K562 (cell line): ENCODE data around the gene TMEM270. TPM values are rescaled to one million over a fixed set of nuclear protein-coding genes. Genes with fewer than 3 reads are reported as not detected.

Experiments
- ATAC-seq: fragments of 200-7000 bp; cut with Tn5 transposase; 3 replicates; pipeline ENCODE4 v1.9.1; 2020; ENCODE audit warnings: moderate library complexity
- BruUV-seq: library from RNA; stranded (reverse); fragments of 400-500 nt; replicated peaks from 2 replicates; lab custom pipeline; 2021; lab: Mats Ljungman, UMichigan
- CTCF ChIA-PET: fragments of 300-600 bp; formaldehyde crosslinking; extraction: SDS; loops from one replicate; lab custom pipeline; 2021; ENCODE audit warnings: low intra/inter-chr PET ratio; lab: Yijun Ruan, JAX
- POLR2A ChIA-PET: fragments of 300-600, 350-650 bp; sonication (Branson Sonifier 250); formaldehyde crosslinking; extraction: SDS; loops from one replicate; lab custom pipeline; 2021; ENCODE audit warnings: antibody characterized with exemption, inconsistent platforms; lab: Yijun Ruan, JAX
- DNase-seq, 4 experiments: peaks; one replicate each; pipeline versions ENCODE4 v3.0.0 to v3.0.0-alpha.2; 2011 to 2018; ENCODE audit warnings: low spot score in 3 of 4, mixed read lengths in 3 of 4; ENCODE audit errors: extremely low read depth in 1 of 4
- FAIRE-seq: peaks from 2 replicates; lab custom pipeline; 2011; peaks lifted over from hg19 to GRCh38; lab: Jason Lieb, UNC
- H2AFZ ChIP-seq: 2 replicates; pipeline ENCODE4 v1.6.0; 2011; ENCODE audit warnings: low read depth, low read length, control low read depth, inconsistent platforms
- H3K27ac ChIP-seq: fragments of 200-600 bp; 3 replicates; pipeline ENCODE4 v1.8.0; 2011; ENCODE audit warnings: low read depth, mild to moderate bottlenecking, control low read depth, inconsistent platforms, low read length, moderate library complexity, mixed read lengths; ENCODE audit errors: extremely low read depth
- H3K27me3 ChIP-seq, 2 experiments: fragments of 300-600 bp in 1 of 2; 2 replicates in 1 of 2; 3 replicates in 1 of 2; pipeline versions ENCODE4 v1.6.0 to v1.8.0; 2011; ENCODE audit warnings: inconsistent platforms in 2 of 2, low read length in 2 of 2, mild to moderate bottlenecking in 1 of 2, mixed read lengths in 1 of 2, moderate library complexity in 1 of 2; ENCODE audit not compliant: control insufficient read depth in 2 of 2, insufficient read depth in 2 of 2
- H3K36me3 ChIP-seq: fragments of 300-600 bp; 3 replicates; pipeline ENCODE4 v1.8.0; 2011; ENCODE audit warnings: mild to moderate bottlenecking, low read length, inconsistent platforms; ENCODE audit not compliant: control insufficient read depth, insufficient read depth
- H3K4me1 ChIP-seq, 2 experiments: fragments of 200-600 bp in 1 of 2; replicated peaks in 1 of 2; 2 replicates in 1 of 2; 3 replicates in 1 of 2; pipeline versions ENCODE4 v1.5.1 to v1.8.0; 2011; ENCODE audit warnings: inconsistent platforms in 2 of 2, low read length in 2 of 2, mild to moderate bottlenecking in 1 of 2, mixed read lengths in 1 of 2, moderate library complexity in 1 of 2; ENCODE audit not compliant: control insufficient read depth in 2 of 2, insufficient read depth in 2 of 2
- H3K4me2 ChIP-seq: 2 replicates; pipeline ENCODE4 v1.6.1; 2011; ENCODE audit warnings: low read length, control low read depth, inconsistent platforms, mixed read lengths; ENCODE audit not compliant: insufficient read depth
- H3K4me3 ChIP-seq: fragments of 200-600 bp; sonication (generic), shearing (Covaris generic); 2 replicates; pipeline ENCODE4 v1.5.1; 2016; ENCODE audit warnings: control low read depth, inconsistent platforms
- H3K79me2 ChIP-seq: fragments of 200-600 bp; 3 replicates; pipeline ENCODE4 v1.8.0; 2011; ENCODE audit warnings: low read length, inconsistent platforms; ENCODE audit not compliant: control insufficient read depth, insufficient read depth
- H3K9ac ChIP-seq, 2 experiments: 2 replicates each; pipeline versions ENCODE4 v1.6.0 to v1.6.1; 2011; ENCODE audit warnings: low read depth in 2 of 2, low read length in 2 of 2, control low read depth in 1 of 2, inconsistent platforms in 1 of 2, mild to moderate bottlenecking in 1 of 2, mixed read lengths in 1 of 2; ENCODE audit not compliant: insufficient read depth in 1 of 2
- H3K9me1 ChIP-seq: one replicate; pipeline ENCODE4 v1.6.0; 2011; ENCODE audit warnings: inconsistent platforms, mild to moderate bottlenecking, low read length, moderate library complexity; ENCODE audit not compliant: control insufficient read depth, insufficient read depth
- H3K9me3 ChIP-seq: replicated peaks from 2 replicates; pipeline ENCODE4 v1.5.1; 2011; ENCODE audit warnings: low read depth, low read length, inconsistent platforms; ENCODE audit not compliant: control insufficient read depth, insufficient read depth
- H4K20me1 ChIP-seq: replicated peaks from 2 replicates; pipeline ENCODE4 v1.6.1; 2011; ENCODE audit warnings: low read length, inconsistent platforms, mixed read lengths; ENCODE audit not compliant: control insufficient read depth, insufficient read depth
- ARID1B ChIP-seq: fragments of 450-650 bp; IDR thresholded peaks from 2 replicates; pipeline ENCODE4 v1.6.1; 2016; ENCODE audit warnings: antibody characterized with exemption, mild to moderate bottlenecking, inconsistent platforms
- BACH1 ChIP-seq: fragments of 200-800 bp; sonication (Bioruptor generic); IDR thresholded peaks from 2 replicates; pipeline ENCODE4 v1.6.1; 2016; ENCODE audit warnings: missing genetic modification characterization, missing compliant biosample characterization
- FOS ChIP-seq: IDR thresholded peaks from 3 replicates; pipeline ENCODE4 v1.6.1; 2011; ENCODE audit not compliant: insufficient read length; ENCODE audit errors: extremely low read depth
- JUND ChIP-seq, 2 experiments: IDR thresholded peaks; 2 replicates in 1 of 2; 3 replicates in 1 of 2; pipeline ENCODE4 v1.6.1; 2011; ENCODE audit warnings: borderline replicate concordance in 2 of 2, low read depth in 2 of 2, low read length in 2 of 2, improper control_type of control experiment in 1 of 2, missing biosample characterization in 1 of 2, missing genetic modification characterization in 1 of 2, missing genetic modification reagents in 1 of 2
- MCM7 ChIP-seq, 2 experiments: fragments of 450-650 bp; IDR thresholded peaks; 2 replicates each; pipeline ENCODE4 v1.6.1; 2016 to 2018
- MYNN ChIP-seq, 2 experiments: sonication (generic); formaldehyde crosslinking in 1 of 2; IDR thresholded peaks; 2 replicates each; pipeline versions ENCODE4 v1.5.0 to v1.6.1; 2016 to 2020; ENCODE audit warnings: antibody characterized with exemption in 1 of 2, missing genetic modification reagents in 1 of 2
- NR2F6 ChIP-seq: fragments of 450-650 bp; formaldehyde crosslinking; IDR thresholded peaks from 2 replicates; pipeline ENCODE4 v1.4.0; 2020; ENCODE audit warnings: mild to moderate bottlenecking
- THAP7 ChIP-seq: fragments of 250-450 bp; sonication (Bioruptor Pico); IDR thresholded peaks from 2 replicates; pipeline ENCODE4 v1.5.0; 2021
- ZNF165 ChIP-seq: fragments of 250-450 bp; sonication (Bioruptor Pico); IDR thresholded peaks from 2 replicates; pipeline ENCODE4 v1.4.0; 2020; ENCODE audit warnings: borderline replicate concordance
- ZNF398 ChIP-seq: fragments of 250-450 bp; sonication (Bioruptor Pico); IDR thresholded peaks from 2 replicates; pipeline ENCODE4 v1.8.0; 2021; ENCODE audit warnings: moderate library complexity, mild to moderate bottlenecking, inconsistent platforms
- WGBS: fragments of 100-300 bp; shearing (Covaris generic); methylation state at CpG from one replicate; pipeline ENCODE4 v1.1.6; 2016; ENCODE audit warnings: low coverage, mixed read lengths; ENCODE audit not compliant: insufficient coverage; ENCODE audit errors: missing lambda C conversion rate; 5-methylcytosine and 5-hydroxymethylcytosine counted together
- in situ Hi-C: fragments of 300-500 bp; cut with MboI; formaldehyde crosslinking; loops from 4 replicates; pipeline ENCODE4 v1.15.0; 2018; ENCODE audit warnings: inconsistent platforms, mixed read lengths
- intact Hi-C: fragments of 100-400 bp; cut with micrococcal nuclease; formaldehyde crosslinking; loops from 2 replicates; pipeline ENCODE4 v1.14.2; 2022
- polyA plus RNA-seq, 8 experiments: library from polyadenylated mRNA; depleted of rRNA in 4 of 8; stranded (reverse) in 5 of 8; unstranded in 3 of 8; fragments of >200 nt; fragmentation: Nextera tagmentation in 2 of 8; fragmentation: Illumina TruSeq in 1 of 8; extraction: Ambion mirVana in 2 of 8; extraction: Trizol in 1 of 8; gene quantifications; 2 replicates each; pipeline versions ENCODE4 v1.2.1 to v1.2.3, GENCODE V29; 2011 to 2014; ENCODE audit warnings: inconsistent platforms in 1 of 8, missing spikeins in 1 of 8
- total RNA-seq, 7 experiments: library from RNA; depleted of rRNA in 6 of 7; stranded (reverse); fragments of >200 nt in 6 of 7; fragmentation: Illumina TruSeq in 2 of 7; extraction: Trizol in 2 of 7; gene quantifications; 2 replicates each; pipeline versions ENCODE4 v1.2.1 to v1.2.3, GENCODE V29; 2011 to 2021; ENCODE audit warnings: low replicate concordance in 1 of 7
- TF ChIP-seq, protein P1 (sequence below): fragments of 450-650 bp; IDR thresholded peaks from 2 replicates; pipeline ENCODE4 v1.6.1; 2018; ENCODE audit not compliant: partially characterized antibody
- TF ChIP-seq, protein P2 (sequence below): fragments of 250-450 bp; sonication (Bioruptor Pico); IDR thresholded peaks from 2 replicates; pipeline ENCODE4 v1.4.0; 2020; ENCODE audit warnings: borderline replicate concordance

The TMEM270 gene
- total and polyA plus RNA-seq, 9 of the 15 experiments (the other 6 are each of a cell fraction or from before 2014, with no cell fraction given): not detected

DNA sequence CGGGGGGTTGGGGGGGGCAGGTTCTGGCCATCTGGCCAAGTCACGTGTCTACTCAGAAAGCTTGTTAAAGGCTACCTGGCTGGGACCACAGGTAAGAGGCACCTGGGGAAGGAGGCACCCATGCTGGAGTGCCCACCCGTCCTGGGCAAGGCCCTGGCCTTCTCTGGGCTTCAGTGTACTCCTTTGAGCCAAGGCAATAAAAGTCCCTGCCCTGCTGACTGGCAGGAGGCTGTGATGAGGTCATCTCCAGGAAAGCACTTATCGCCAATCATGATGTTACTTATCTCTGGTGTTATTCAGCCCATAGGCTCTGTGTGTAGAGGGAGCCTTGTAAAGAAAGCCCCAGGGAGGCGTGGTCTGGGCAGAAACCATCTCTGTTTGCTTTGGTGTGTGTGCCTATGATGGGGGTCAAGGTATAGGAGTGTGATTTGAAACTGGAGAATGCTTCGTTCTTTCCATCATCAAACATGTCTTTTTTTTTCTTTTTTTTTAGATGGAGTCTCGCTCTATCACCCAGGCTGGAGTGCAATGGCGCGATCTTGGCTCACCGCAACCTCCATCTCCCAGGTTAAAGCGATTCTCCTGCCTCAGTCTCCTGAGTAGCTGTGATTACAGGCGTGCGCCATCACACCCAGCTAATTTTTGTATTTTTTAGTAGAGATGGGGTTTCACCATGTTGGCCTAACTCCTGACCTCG, 32.7 kb upstream of the TMEM270 start (continued):
- TF ChIP-seq JUND (IDR thresholded peaks at IDR 0.05; ENCODE audit: borderline replicate concordance, low read depth, low read length) (peak; percentile 97), JUND (tag; IDR thresholded peaks at IDR 0.05; ENCODE audit: borderline replicate concordance, low read depth, low read length) (peak; percentile 97), MYNN (IDR thresholded peaks at IDR 0.05) (peak; percentile 98), MYNN (CRISPR knock-in tag; IDR thresholded peaks at IDR 0.05) (peak; percentile 56; the same call in 1 of the 2 replicates), ARID1B (peak; percentile 67)
- TF ChIP-seq, protein P1, sequence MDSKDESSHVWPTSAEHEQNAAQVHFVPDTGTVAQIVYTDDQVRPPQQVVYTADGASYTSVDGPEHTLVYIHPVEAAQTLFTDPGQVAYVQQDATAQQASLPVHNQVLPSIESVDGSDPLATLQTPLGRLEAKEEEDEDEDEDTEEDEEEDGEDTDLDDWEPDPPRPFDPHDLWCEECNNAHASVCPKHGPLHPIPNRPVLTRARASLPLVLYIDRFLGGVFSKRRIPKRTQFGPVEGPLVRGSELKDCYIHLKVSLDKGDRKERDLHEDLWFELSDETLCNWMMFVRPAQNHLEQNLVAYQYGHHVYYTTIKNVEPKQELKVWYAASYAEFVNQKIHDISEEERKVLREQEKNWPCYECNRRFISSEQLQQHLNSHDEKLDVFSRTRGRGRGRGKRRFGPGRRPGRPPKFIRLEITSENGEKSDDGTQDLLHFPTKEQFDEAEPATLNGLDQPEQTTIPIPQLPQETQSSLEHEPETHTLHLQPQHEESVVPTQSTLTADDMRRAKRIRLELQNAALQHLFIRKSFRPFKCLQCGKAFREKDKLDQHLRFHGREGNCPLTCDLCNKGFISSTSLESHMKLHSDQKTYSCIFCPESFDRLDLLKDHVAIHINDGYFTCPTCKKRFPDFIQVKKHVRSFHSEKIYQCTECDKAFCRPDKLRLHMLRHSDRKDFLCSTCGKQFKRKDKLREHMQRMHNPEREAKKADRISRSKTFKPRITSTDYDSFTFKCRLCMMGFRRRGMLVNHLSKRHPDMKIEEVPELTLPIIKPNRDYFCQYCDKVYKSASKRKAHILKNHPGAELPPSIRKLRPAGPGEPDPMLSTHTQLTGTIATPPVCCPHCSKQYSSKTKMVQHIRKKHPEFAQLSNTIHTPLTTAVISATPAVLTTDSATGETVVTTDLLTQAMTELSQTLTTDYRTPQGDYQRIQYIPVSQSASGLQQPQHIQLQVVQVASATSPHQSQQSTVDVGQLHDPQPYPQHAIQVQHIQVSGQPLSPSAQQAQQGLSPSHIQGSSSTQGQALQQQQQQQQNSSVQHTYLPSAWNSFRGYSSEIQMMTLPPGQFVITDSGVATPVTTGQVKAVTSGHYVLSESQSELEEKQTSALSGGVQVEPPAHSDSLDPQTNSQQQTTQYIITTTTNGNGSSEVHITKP: peak; percentile 84

DNA sequence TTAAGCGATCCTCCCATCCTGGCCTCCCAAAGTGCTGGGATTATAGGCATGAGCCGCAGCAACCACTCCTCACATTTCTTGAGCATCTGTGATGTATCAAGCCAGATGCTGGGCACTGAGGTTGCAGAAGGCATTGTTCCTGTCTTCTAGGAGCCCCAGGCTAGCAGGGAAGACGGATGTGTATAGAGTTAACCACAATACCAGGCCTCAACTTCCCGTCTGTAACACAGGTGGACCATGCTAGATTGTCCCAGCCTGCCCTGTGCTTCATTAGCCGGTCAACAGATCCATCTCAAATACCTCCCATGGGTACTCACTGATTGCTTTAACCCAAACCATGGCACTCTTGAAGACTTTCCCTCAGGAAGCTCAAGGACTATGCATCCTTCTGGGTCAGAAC, 32.0 kb upstream of the TMEM270 start:
- in situ Hi-C loops: no loop called here
- no peak for FAIRE-seq
- H3K9me1 ChIP-seq: no peaks in the 10 kb centered on the region
- H3K9ac ChIP-seq: no peak overlapping the region
- BruUV-seq: no TSS peak
- H3K36me3 ChIP-seq: no peaks in the 10 kb centered on the region
- POLR2A ChIA-PET: interaction anchor here (0.7 to 1.2 kb wide), 3 partner anchors 12 to 28 kb away, joined by 3 to 5 read pairs (median 4); no protein-coding TSS in a partner anchor
- H3K27me3 ChIP-seq: no peaks in the 10 kb centered on the region
- CTCF ChIA-PET: no interaction called here
- H3K4me1 ChIP-seq: peaks cover 23 to 48% of the 10 kb centered on the region in 2 experiments
- no peaks in the 10 kb centered on the region for H4K20me1 ChIP-seq
- intact Hi-C loops: no loop called here
- no peak for DNase-seq
- H3K4me2 ChIP-seq: no peak overlapping the region
- 70% methylated on average over 5 of the region's 5 CpGs for WGBS
- H3K27ac ChIP-seq: no peak overlapping the region
- no peak overlapping the region for H3K4me3 ChIP-seq
- H2AFZ ChIP-seq: no peak overlapping the region
- ATAC-seq: no peak
- no peaks in the 10 kb centered on the region for H3K79me2 ChIP-seq
- H3K9me3 ChIP-seq: no peaks in the 10 kb centered on the region
- TF ChIP-seq MCM7 (IDR thresholded peaks at IDR 0.05) (no peak), ZNF398 (CRISPR knock-in tag) (no peak), THAP7 (CRISPR knock-in tag) (no peak), ZNF165 (CRISPR knock-in tag) (no peak), BACH1 (tag) (no peak), NR2F6 (CRISPR knock-in tag) (no peak), FOS (no peak)
- TF ChIP-seq, protein P2, sequence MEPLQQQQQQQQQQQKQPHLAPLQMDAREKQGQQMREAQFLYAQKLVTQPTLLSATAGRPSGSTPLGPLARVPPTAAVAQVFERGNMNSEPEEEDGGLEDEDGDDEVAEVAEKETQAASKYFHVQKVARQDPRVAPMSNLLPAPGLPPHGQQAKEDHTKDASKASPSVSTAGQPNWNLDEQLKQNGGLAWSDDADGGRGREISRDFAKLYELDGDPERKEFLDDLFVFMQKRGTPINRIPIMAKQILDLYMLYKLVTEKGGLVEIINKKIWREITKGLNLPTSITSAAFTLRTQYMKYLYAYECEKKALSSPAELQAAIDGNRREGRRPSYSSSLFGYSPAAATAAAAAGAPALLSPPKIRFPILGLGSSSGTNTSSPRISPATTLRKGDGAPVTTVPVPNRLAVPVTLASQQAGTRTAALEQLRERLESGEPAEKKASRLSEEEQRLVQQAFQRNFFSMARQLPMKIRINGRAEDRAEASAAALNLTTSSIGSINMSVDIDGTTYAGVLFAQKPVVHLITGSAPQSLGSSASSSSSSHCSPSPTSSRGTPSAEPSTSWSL (CRISPR knock-in tag): no peak
